K562 (cell line): ENCODE results near the gene NRG3. TPM values are rescaled to one million over a fixed set of nuclear protein-coding genes. Genes with fewer than 3 reads are reported as not detected.

Experiments
- ATAC-seq: fragments of 200-7000 bp; cut with Tn5 transposase; 3 replicates; pipeline ENCODE4 v1.9.1; 2020; ENCODE audit warnings: moderate library complexity
- BruUV-seq: library from RNA; stranded (reverse); fragments of 400-500 nt; replicated peaks from 2 replicates; lab custom pipeline; 2021; lab: Mats Ljungman, UMichigan
- CTCF ChIA-PET: fragments of 300-600 bp; formaldehyde crosslinking; extraction: SDS; loops from one replicate; lab custom pipeline; 2021; ENCODE audit warnings: low intra/inter-chr PET ratio; lab: Yijun Ruan, JAX
- POLR2A ChIA-PET: fragments of 300-600, 350-650 bp; sonication (Branson Sonifier 250); formaldehyde crosslinking; extraction: SDS; loops from one replicate; lab custom pipeline; 2021; ENCODE audit warnings: antibody characterized with exemption, inconsistent platforms; lab: Yijun Ruan, JAX
- DNase-seq, 4 experiments: peaks; one replicate each; pipeline versions ENCODE4 v3.0.0 to v3.0.0-alpha.2; 2011 to 2018; ENCODE audit warnings: low spot score in 3 of 4, mixed read lengths in 3 of 4; ENCODE audit errors: extremely low read depth in 1 of 4
- FAIRE-seq: peaks from 2 replicates; lab custom pipeline; 2011; peaks lifted over from hg19 to GRCh38; lab: Jason Lieb, UNC
- H2AFZ ChIP-seq: 2 replicates; pipeline ENCODE4 v1.6.0; 2011; ENCODE audit warnings: low read depth, low read length, control low read depth, inconsistent platforms
- H3K27ac ChIP-seq: fragments of 200-600 bp; 3 replicates; pipeline ENCODE4 v1.8.0; 2011; ENCODE audit warnings: low read depth, mild to moderate bottlenecking, control low read depth, inconsistent platforms, low read length, moderate library complexity, mixed read lengths; ENCODE audit errors: extremely low read depth
- H3K27me3 ChIP-seq, 2 experiments: fragments of 300-600 bp in 1 of 2; 2 replicates in 1 of 2; 3 replicates in 1 of 2; pipeline versions ENCODE4 v1.6.0 to v1.8.0; 2011; ENCODE audit warnings: inconsistent platforms in 2 of 2, low read length in 2 of 2, mild to moderate bottlenecking in 1 of 2, mixed read lengths in 1 of 2, moderate library complexity in 1 of 2; ENCODE audit not compliant: control insufficient read depth in 2 of 2, insufficient read depth in 2 of 2
- H3K36me3 ChIP-seq: fragments of 300-600 bp; 3 replicates; pipeline ENCODE4 v1.8.0; 2011; ENCODE audit warnings: mild to moderate bottlenecking, low read length, inconsistent platforms; ENCODE audit not compliant: control insufficient read depth, insufficient read depth
- H3K4me1 ChIP-seq, 2 experiments: fragments of 200-600 bp in 1 of 2; replicated peaks in 1 of 2; 2 replicates in 1 of 2; 3 replicates in 1 of 2; pipeline versions ENCODE4 v1.5.1 to v1.8.0; 2011; ENCODE audit warnings: inconsistent platforms in 2 of 2, low read length in 2 of 2, mild to moderate bottlenecking in 1 of 2, mixed read lengths in 1 of 2, moderate library complexity in 1 of 2; ENCODE audit not compliant: control insufficient read depth in 2 of 2, insufficient read depth in 2 of 2
- H3K4me2 ChIP-seq: 2 replicates; pipeline ENCODE4 v1.6.1; 2011; ENCODE audit warnings: low read length, control low read depth, inconsistent platforms, mixed read lengths; ENCODE audit not compliant: insufficient read depth
- H3K4me3 ChIP-seq: fragments of 200-600 bp; sonication (generic), shearing (Covaris generic); 2 replicates; pipeline ENCODE4 v1.5.1; 2016; ENCODE audit warnings: control low read depth, inconsistent platforms
- H3K79me2 ChIP-seq: fragments of 200-600 bp; 3 replicates; pipeline ENCODE4 v1.8.0; 2011; ENCODE audit warnings: low read length, inconsistent platforms; ENCODE audit not compliant: control insufficient read depth, insufficient read depth
- H3K9ac ChIP-seq, 2 experiments: 2 replicates each; pipeline versions ENCODE4 v1.6.0 to v1.6.1; 2011; ENCODE audit warnings: low read depth in 2 of 2, low read length in 2 of 2, control low read depth in 1 of 2, inconsistent platforms in 1 of 2, mild to moderate bottlenecking in 1 of 2, mixed read lengths in 1 of 2; ENCODE audit not compliant: insufficient read depth in 1 of 2
- H3K9me1 ChIP-seq: one replicate; pipeline ENCODE4 v1.6.0; 2011; ENCODE audit warnings: inconsistent platforms, mild to moderate bottlenecking, low read length, moderate library complexity; ENCODE audit not compliant: control insufficient read depth, insufficient read depth
- H3K9me3 ChIP-seq: replicated peaks from 2 replicates; pipeline ENCODE4 v1.5.1; 2011; ENCODE audit warnings: low read depth, low read length, inconsistent platforms; ENCODE audit not compliant: control insufficient read depth, insufficient read depth
- H4K20me1 ChIP-seq: replicated peaks from 2 replicates; pipeline ENCODE4 v1.6.1; 2011; ENCODE audit warnings: low read length, inconsistent platforms, mixed read lengths; ENCODE audit not compliant: control insufficient read depth, insufficient read depth
- BCL6 ChIP-seq: fragments of 250-450 bp; sonication (Bioruptor Pico); IDR thresholded peaks from 2 replicates; pipeline ENCODE4 v1.4.0; 2020
- CBX3 ChIP-seq, 2 experiments: IDR thresholded peaks; 1 replicate in 1 of 2; 2 replicates in 1 of 2; pipeline ENCODE4 v1.6.1; 2012; ENCODE audit warnings: inconsistent platforms in 2 of 2, low read length in 2 of 2, borderline replicate concordance in 1 of 2, control low read depth in 1 of 2
- FOXA1 ChIP-seq: fragments of 450-650 bp; IDR thresholded peaks from 2 replicates; pipeline ENCODE4 v1.6.1; 2016; ENCODE audit warnings: mild to moderate bottlenecking, borderline replicate concordance
- HOXB6 ChIP-seq: fragments of 250-450 bp; sonication (Bioruptor Pico); IDR thresholded peaks from 2 replicates; pipeline ENCODE4 v1.5.1; 2022; ENCODE audit warnings: mild to moderate bottlenecking, borderline replicate concordance
- JUND ChIP-seq, 2 experiments: IDR thresholded peaks; 2 replicates in 1 of 2; 3 replicates in 1 of 2; pipeline ENCODE4 v1.6.1; 2011; ENCODE audit warnings: borderline replicate concordance in 2 of 2, low read depth in 2 of 2, low read length in 2 of 2, improper control_type of control experiment in 1 of 2, missing biosample characterization in 1 of 2, missing genetic modification characterization in 1 of 2, missing genetic modification reagents in 1 of 2
- KDM4B ChIP-seq, 2 experiments: fragments of 450-650 bp in 1 of 2; sonication (generic) in 1 of 2; IDR thresholded peaks; 2 replicates each; pipeline ENCODE4 v1.6.1; 2016 to 2017; ENCODE audit warnings: borderline replicate concordance in 2 of 2, antibody characterized with exemption in 1 of 2, low read depth in 1 of 2, mild to moderate bottlenecking in 1 of 2
- KDM5B ChIP-seq: fragments of 200-600 bp; sonication (generic); IDR thresholded peaks from 2 replicates; pipeline ENCODE4 v1.6.1; 2012; ENCODE audit warnings: low read depth, mild to moderate bottlenecking, moderate library complexity, low read length, control low read depth, inconsistent platforms; ENCODE audit not compliant: insufficient replicate concordance
- MAFG ChIP-seq: fragments of 450-650 bp; conservative IDR thresholded peaks from 2 replicates; pipeline ENCODE4 v1.6.1; 2016; ENCODE audit warnings: missing genetic modification characterization, missing compliant biosample characterization
- MECOM ChIP-seq: fragments of 250-450 bp; sonication (Bioruptor Pico); IDR thresholded peaks from 2 replicates; pipeline ENCODE4 v1.8.0; 2022; ENCODE audit warnings: inconsistent platforms
- MYBL2 ChIP-seq, 2 experiments: fragments of 450-650 bp in 1 of 2; sonication (generic) in 1 of 2; formaldehyde crosslinking in 1 of 2; IDR thresholded peaks; 2 replicates each; pipeline versions ENCODE4 v1.6.1 to v1.8.1; 2017 to 2022; ENCODE audit warnings: borderline replicate concordance in 1 of 2, inconsistent platforms in 1 of 2, low read depth in 1 of 2, mild to moderate bottlenecking in 1 of 2, missing genetic modification reagents in 1 of 2, moderate library complexity in 1 of 2
- RNF2 ChIP-seq: sonication (generic); IDR thresholded peaks from 2 replicates; pipeline ENCODE4 v1.6.1; 2016
- SRSF7 ChIP-seq: fragments of 200-400 bp; formaldehyde crosslinking; optimal IDR thresholded peaks from 2 replicates; pipeline ENCODE3; 2017; ENCODE audit warnings: mild to moderate bottlenecking, low read depth, low read length
- TAF1 ChIP-seq: IDR thresholded peaks from 2 replicates; pipeline ENCODE4 v1.6.1; 2011; ENCODE audit warnings: mild to moderate bottlenecking, low read length, moderate library complexity; ENCODE audit not compliant: insufficient read depth, control insufficient read depth, severe bottlenecking; ENCODE audit errors: extremely low read depth
- ZNF263 ChIP-seq: sonication (generic); formaldehyde crosslinking; IDR thresholded peaks from 2 replicates; pipeline ENCODE4 v1.8.0; 2022; ENCODE audit warnings: mild to moderate bottlenecking, missing genetic modification reagents, borderline replicate concordance
- ZNF449 ChIP-seq: fragments of 250-450 bp; sonication (Bioruptor Pico); IDR thresholded peaks from 2 replicates; pipeline ENCODE4 v1.8.0; 2022; ENCODE audit warnings: moderate library complexity, mild to moderate bottlenecking, inconsistent platforms
- ZNF551 ChIP-seq: fragments of 250-450 bp; sonication (Bioruptor Pico); IDR thresholded peaks from 2 replicates; pipeline ENCODE4 v1.5.0; 2021; ENCODE audit warnings: mild to moderate bottlenecking, moderate library complexity
- WGBS: fragments of 100-300 bp; shearing (Covaris generic); methylation state at CpG from one replicate; pipeline ENCODE4 v1.1.6; 2016; ENCODE audit warnings: low coverage, mixed read lengths; ENCODE audit not compliant: insufficient coverage; ENCODE audit errors: missing lambda C conversion rate; 5-methylcytosine and 5-hydroxymethylcytosine counted together
- in situ Hi-C: fragments of 300-500 bp; cut with MboI; formaldehyde crosslinking; loops from 4 replicates; pipeline ENCODE4 v1.15.0; 2018; ENCODE audit warnings: inconsistent platforms, mixed read lengths
- intact Hi-C: fragments of 100-400 bp; cut with micrococcal nuclease; formaldehyde crosslinking; loops from 2 replicates; pipeline ENCODE4 v1.14.2; 2022
- polyA plus RNA-seq, 8 experiments: library from polyadenylated mRNA; depleted of rRNA in 4 of 8; stranded (reverse) in 5 of 8; unstranded in 3 of 8; fragments of >200 nt; fragmentation: Nextera tagmentation in 2 of 8; fragmentation: Illumina TruSeq in 1 of 8; extraction: Ambion mirVana in 2 of 8; extraction: Trizol in 1 of 8; gene quantifications; 2 replicates each; pipeline versions ENCODE4 v1.2.1 to v1.2.3, GENCODE V29; 2011 to 2014; ENCODE audit warnings: inconsistent platforms in 1 of 8, missing spikeins in 1 of 8
- total RNA-seq, 7 experiments: library from RNA; depleted of rRNA in 6 of 7; stranded (reverse); fragments of >200 nt in 6 of 7; fragmentation: Illumina TruSeq in 2 of 7; extraction: Trizol in 2 of 7; gene quantifications; 2 replicates each; pipeline versions ENCODE4 v1.2.1 to v1.2.3, GENCODE V29; 2011 to 2021; ENCODE audit warnings: low replicate concordance in 1 of 7

NRG3 gene
- total and polyA plus RNA-seq, 9 of the 15 experiments (the other 6 are each of a cell fraction or from before 2014, with no cell fraction given): not detected

GRCh38 chr10:82883603-82884002 is 1008.6 kb downstream of the NRG3 start (continued):
- TF ChIP-seq BCL6 (CRISPR knock-in tag) (no peak), ZNF263 (CRISPR knock-in tag) (no peak), MECOM (CRISPR knock-in tag) (no peak), ZNF551 (CRISPR knock-in tag) (no peak), JUND (IDR thresholded peaks at IDR 0.05; ENCODE audit: borderline replicate concordance, low read depth, low read length) (no peak), JUND (tag; IDR thresholded peaks at IDR 0.05; ENCODE audit: borderline replicate concordance, low read depth, low read length) (no peak), HOXB6 (CRISPR knock-in tag) (no peak), ZNF449 (CRISPR knock-in tag) (no peak)

GRCh38 chr10:82887488-82887887 is 1012.5 kb downstream of the NRG3 start:
- FAIRE-seq (no peak), DNase-seq (no peak), ATAC-seq (no peak)
- ChIA-PET POLR2A (no interaction called here), CTCF (no interaction called here)
- WGBS: 0% methylated on average over 1 of the region's 1 CpG
- Histone ChIP-seq H3K27ac (no peak overlapping the region), H3K4me1 (no peaks in the 10 kb centered on the region), H3K4me2 (no peak overlapping the region), H3K27me3 (no peaks in the 10 kb centered on the region), H3K36me3 (no peaks in the 10 kb centered on the region), H2AFZ (no peak overlapping the region), H3K9ac (no peak overlapping the region), H4K20me1 (no peaks in the 10 kb centered on the region), H3K79me2 (no peaks in the 10 kb centered on the region), H3K9me3 (peaks cover 2% of the 10 kb centered on the region; the same call in 1 of the 2 replicates), H3K4me3 (no peak overlapping the region), H3K9me1 (no peaks in the 10 kb centered on the region)
- BruUV-seq: no TSS peak
- intact Hi-C loops (no loop called here), in situ Hi-C loops (no loop called here)
- TF ChIP-seq TAF1 (no peak), SRSF7 (no peak), RNF2 (no peak), FOXA1 (no peak), KDM4B (IDR thresholded peaks at IDR 0.05; ENCODE audit: borderline replicate concordance in 2 of 2, low read depth in 1 of 2) (no peak), CBX3 (IDR thresholded peaks at IDR 0.05; ENCODE audit: borderline replicate concordance in 1 of 2, low read length in 2 of 2) (no peak), MAFG (tag) (no peak), MYBL2 (IDR thresholded peaks at IDR 0.05; ENCODE audit: low read depth) (no peak), MYBL2 (CRISPR knock-in tag; IDR thresholded peaks at IDR 0.05; ENCODE audit: borderline replicate concordance) (no peak), KDM5B (no peak)
